Measurements from ENCODE around the gene ADGRB3. TPM values are rescaled to one million over a fixed set of nuclear protein-coding genes. Genes with fewer than 3 reads are reported as not detected.

ADGRB3 gene
- total RNA-seq, 2 experiments from 2014 or later: not detected

DNA sequence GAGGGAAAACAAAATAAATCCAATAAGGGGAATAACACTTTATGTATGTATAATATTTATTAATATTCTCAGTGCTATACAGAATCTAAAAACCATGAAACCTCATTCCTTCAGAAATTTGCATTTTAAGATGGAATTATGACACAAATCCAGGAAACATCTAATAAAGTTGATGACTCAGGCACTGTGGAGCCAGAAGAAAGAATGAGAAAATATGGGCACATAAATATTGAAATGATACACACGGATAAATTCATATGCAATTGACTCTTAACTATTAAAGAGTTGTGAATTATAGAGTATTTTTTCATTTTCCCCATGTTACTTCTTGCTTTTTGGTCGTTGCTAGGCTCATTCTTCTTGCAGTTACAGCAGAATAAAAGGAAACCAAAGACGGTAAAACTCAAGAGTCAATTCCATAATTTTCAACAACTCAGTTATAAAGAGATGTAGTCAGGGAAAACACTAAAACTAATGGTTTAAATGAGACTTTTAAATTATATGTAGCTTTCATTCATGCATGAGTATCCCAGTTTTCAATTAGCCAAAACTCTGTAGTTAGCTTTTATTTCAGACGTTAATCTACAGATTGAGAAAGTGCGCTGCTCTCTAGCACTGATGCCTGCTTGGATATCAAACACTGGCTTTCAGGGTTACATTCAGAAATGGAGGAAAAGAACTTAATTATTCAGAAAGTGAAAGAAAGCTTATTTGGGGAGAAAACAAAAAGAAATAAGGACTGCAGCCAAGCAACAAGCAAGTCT, 95.4 kb downstream of the ADGRB3 start:
- POLR2A ChIA-PET: interaction anchor here (1.5 kb wide), 1 partner anchor 25 kb away, joined by 4 read pairs; no protein-coding TSS in a partner anchor
- intact Hi-C loops (cut with micrococcal nuclease; ENCODE audit: unreplicated experiment): no loop called here
- Histone ChIP-seq H3K4me1 (ENCODE audit: insufficient read depth, low read length, poor library complexity, severe bottlenecking) (no peaks in the 10 kb centered on the region), H3K27ac (ENCODE audit: low read depth, low read length, poor library complexity, severe bottlenecking) (no peak overlapping the region), H3K4me2 (ENCODE audit: low read length) (no peak overlapping the region), H3K36me3 (ENCODE audit: insufficient read depth, low read length) (no peaks in the 10 kb centered on the region), H4K20me1 (ENCODE audit: insufficient read depth, low read length) (no peaks in the 10 kb centered on the region), H2AFZ (ENCODE audit: low read length) (no peak overlapping the region), H3K9me3 (ENCODE audit: low read length) (no peaks in the 10 kb centered on the region), H3K9me2 (ENCODE audit: insufficient read depth, low read length) (no peaks in the 10 kb centered on the region), H3K4me3 (ENCODE audit: low read depth, low read length, poor library complexity, severe bottlenecking) (no peak overlapping the region), H3K79me2 (ENCODE audit: insufficient read depth, low read depth, low read length) (no peaks in the 10 kb centered on the region)
- no TSS peak for BruUV-seq (replicated peaks)
- TF ChIP-seq EZH2phosphoT487 (IDR thresholded peaks at IDR 0.05; ENCODE audit: borderline replicate concordance, low read depth, low read length): no peak
- TF ChIP-seq CTCF (conservative IDR thresholded peaks at IDR 0.05; ENCODE audit: low read length): no peak
- CTCF ChIA-PET (ENCODE audit: unreplicated experiment): no interaction called here
- no peak for DNase-seq (ENCODE audit: low spot score)

GRCh38 chr6:68732423-68732822, 97.3 kb downstream of the ADGRB3 start:
- Histone ChIP-seq H3K36me3 (ENCODE audit: insufficient read depth, low read length) (no peaks in the 10 kb centered on the region), H3K79me2 (ENCODE audit: insufficient read depth, low read depth, low read length) (no peaks in the 10 kb centered on the region), H3K4me3 (ENCODE audit: low read depth, low read length, poor library complexity, severe bottlenecking) (no peak overlapping the region), H2AFZ (ENCODE audit: low read length) (no peak overlapping the region), H3K27ac (ENCODE audit: low read depth, low read length, poor library complexity, severe bottlenecking) (no peak overlapping the region), H4K20me1 (ENCODE audit: insufficient read depth, low read length) (no peaks in the 10 kb centered on the region), H3K9me3 (ENCODE audit: low read length) (no peaks in the 10 kb centered on the region), H3K9me2 (ENCODE audit: insufficient read depth, low read length) (no peaks in the 10 kb centered on the region), H3K4me2 (ENCODE audit: low read length) (no peak overlapping the region), H3K4me1 (ENCODE audit: insufficient read depth, low read length, poor library complexity, severe bottlenecking) (no peaks in the 10 kb centered on the region)
- ChIA-PET CTCF (ENCODE audit: unreplicated experiment) (no interaction called here), POLR2A (no interaction called here)
- no peak for TF ChIP-seq EZH2phosphoT487 (IDR thresholded peaks at IDR 0.05; ENCODE audit: borderline replicate concordance, low read depth, low read length)
- TF ChIP-seq CTCF (conservative IDR thresholded peaks at IDR 0.05; ENCODE audit: low read length): no peak
- intact Hi-C loops (cut with micrococcal nuclease; ENCODE audit: unreplicated experiment): no loop called here
- DNase-seq (ENCODE audit: low spot score): no peak
- BruUV-seq (replicated peaks): no TSS peak

GRCh38 chr6:68735866-68736265, 100.8 kb downstream of the ADGRB3 start:
- Histone ChIP-seq H3K4me3 (ENCODE audit: low read depth, low read length, poor library complexity, severe bottlenecking) (no peak overlapping the region), H3K9me3 (ENCODE audit: low read length) (no peaks in the 10 kb centered on the region), H3K27ac (ENCODE audit: low read depth, low read length, poor library complexity, severe bottlenecking) (no peak overlapping the region), H3K4me2 (ENCODE audit: low read length) (no peak overlapping the region), H3K79me2 (ENCODE audit: insufficient read depth, low read depth, low read length) (no peaks in the 10 kb centered on the region), H3K36me3 (ENCODE audit: insufficient read depth, low read length) (no peaks in the 10 kb centered on the region), H3K4me1 (ENCODE audit: insufficient read depth, low read length, poor library complexity, severe bottlenecking) (no peaks in the 10 kb centered on the region), H3K9me2 (ENCODE audit: insufficient read depth, low read length) (no peaks in the 10 kb centered on the region), H2AFZ (ENCODE audit: low read length) (no peak overlapping the region), H4K20me1 (ENCODE audit: insufficient read depth, low read length) (no peaks in the 10 kb centered on the region)
- intact Hi-C loops (cut with micrococcal nuclease; ENCODE audit: unreplicated experiment): no loop called here
- ChIA-PET POLR2A (interaction anchor here (0.6 kb wide), 1 partner anchor 843 kb away, joined by 3 read pairs; no protein-coding TSS in a partner anchor), CTCF (ENCODE audit: unreplicated experiment) (no interaction called here)
- BruUV-seq (replicated peaks): no TSS peak
- no peak for DNase-seq (ENCODE audit: low spot score)
- TF ChIP-seq CTCF (conservative IDR thresholded peaks at IDR 0.05; ENCODE audit: low read length): no peak

All from OCI-LY7 (cell line).